Type B pancreatic cell (in vitro differentiated cells): ENCODE results near the gene DGAT2. TPM values are rescaled to one million over a fixed set of nuclear protein-coding genes. Genes with fewer than 3 reads are reported as not detected.

ENCODE experiments used
- DNase-seq: peaks from one replicate; pipeline ENCODE4 v3.0.0; 2021; ENCODE audit warnings: mixed read lengths; ENCODE audit not compliant: unreplicated experiment; ENCODE audit errors: extremely low spot score
- H3K27ac Mint-ChIP-seq: 2 replicates; pipeline ENCODE4 v1.8.0; 2021; ENCODE audit warnings: mild to moderate bottlenecking, mixed read lengths
- H3K27me3 Mint-ChIP-seq: 2 replicates; pipeline ENCODE4 v1.8.0; 2021; ENCODE audit warnings: mixed read lengths
- H3K36me3 Mint-ChIP-seq: 2 replicates; pipeline ENCODE4 v1.8.0; 2021; ENCODE audit warnings: mixed read lengths
- H3K4me1 Mint-ChIP-seq: one replicate; pipeline ENCODE4 v1.8.0; 2021; ENCODE audit warnings: mixed read lengths; ENCODE audit not compliant: unreplicated experiment
- H3K4me3 Mint-ChIP-seq: 2 replicates; pipeline ENCODE4 v1.8.0; 2021; ENCODE audit warnings: mild to moderate bottlenecking, mixed read lengths
- H3K9me3 Mint-ChIP-seq: 2 replicates; pipeline ENCODE4 v1.8.0; 2021; ENCODE audit warnings: mixed read lengths
- CTCF ChIP-seq: fragments of 200-600 bp; sonication (generic); conservative IDR thresholded peaks from 2 replicates; pipeline ENCODE4 v1.5.0; 2021; ENCODE audit warnings: antibody characterized with exemption, mild to moderate bottlenecking
- total RNA-seq: library from RNA; stranded (reverse); gene quantifications from 2 replicates; pipeline ENCODE4 v1.2.1, GENCODE V29; 2021; ENCODE audit warnings: low replicate concordance

DGAT2 gene
- total RNA-seq, 1 donor from 2014 or later = 5.9 TPM

- H3K9me3 Mint-ChIP-seq = no peaks in the 10 kb centered on the region
- no peak overlapping the region for H3K27ac Mint-ChIP-seq
- no peaks in the 10 kb centered on the region for H3K36me3 Mint-ChIP-seq
- H3K4me3 Mint-ChIP-seq = no peak overlapping the region
- no peak for DNase-seq
- peaks cover 8% of the 10 kb centered on the region for H3K4me1 Mint-ChIP-seq
- H3K27me3 Mint-ChIP-seq = no peaks in the 10 kb centered on the region
- TF ChIP-seq CTCF = no peak
Measured at GRCh38 chr11:75782540-75783263, 14.1 kb downstream of the DGAT2 start.

GRCh38 chr11:75783416-75784084 is 15.0 kb downstream of the DGAT2 start:
- no peak for TF ChIP-seq CTCF
- no peaks in the 10 kb centered on the region for H3K9me3 Mint-ChIP-seq
- H3K27ac Mint-ChIP-seq = no peak overlapping the region
- H3K27me3 Mint-ChIP-seq = no peaks in the 10 kb centered on the region
- H3K36me3 Mint-ChIP-seq = no peaks in the 10 kb centered on the region
- no peak for DNase-seq
- H3K4me3 Mint-ChIP-seq = no peak overlapping the region
- H3K4me1 Mint-ChIP-seq = peaks cover 8% of the 10 kb centered on the region

GRCh38 chr11:75784085-75784478 is 15.5 kb downstream of the DGAT2 start:
- no peak for TF ChIP-seq CTCF
- Mint-ChIP-seq H3K4me1 (peaks cover 8% of the 10 kb centered on the region), H3K27ac (no peak overlapping the region), H3K4me3 (no peak overlapping the region), H3K9me3 (no peaks in the 10 kb centered on the region), H3K36me3 (no peaks in the 10 kb centered on the region), H3K27me3 (no peaks in the 10 kb centered on the region)
- DNase-seq = no peak

GRCh38 chr11:75784506-75784905 is 15.9 kb downstream of the DGAT2 start:
- no peak for TF ChIP-seq CTCF
- no peak overlapping the region for H3K4me3 Mint-ChIP-seq
- no peaks in the 10 kb centered on the region for H3K9me3 Mint-ChIP-seq
- H3K36me3 Mint-ChIP-seq = no peaks in the 10 kb centered on the region
- H3K4me1 Mint-ChIP-seq = peaks cover 8% of the 10 kb centered on the region
- no peaks in the 10 kb centered on the region for H3K27me3 Mint-ChIP-seq
- no peak for DNase-seq
- H3K27ac Mint-ChIP-seq = no peak overlapping the region

GRCh38 chr11:75785187-75785586 is 16.6 kb downstream of the DGAT2 start:
- H3K27me3 Mint-ChIP-seq = no peaks in the 10 kb centered on the region
- no peak for TF ChIP-seq CTCF
- H3K36me3 Mint-ChIP-seq = no peaks in the 10 kb centered on the region
- no peak for DNase-seq
- no peaks in the 10 kb centered on the region for H3K9me3 Mint-ChIP-seq
- peaks cover 8% of the 10 kb centered on the region for H3K4me1 Mint-ChIP-seq
- no peak overlapping the region for H3K4me3 Mint-ChIP-seq
- H3K27ac Mint-ChIP-seq = no peak overlapping the region
